ENCODE results near the gene HTR3B.

DNA sequence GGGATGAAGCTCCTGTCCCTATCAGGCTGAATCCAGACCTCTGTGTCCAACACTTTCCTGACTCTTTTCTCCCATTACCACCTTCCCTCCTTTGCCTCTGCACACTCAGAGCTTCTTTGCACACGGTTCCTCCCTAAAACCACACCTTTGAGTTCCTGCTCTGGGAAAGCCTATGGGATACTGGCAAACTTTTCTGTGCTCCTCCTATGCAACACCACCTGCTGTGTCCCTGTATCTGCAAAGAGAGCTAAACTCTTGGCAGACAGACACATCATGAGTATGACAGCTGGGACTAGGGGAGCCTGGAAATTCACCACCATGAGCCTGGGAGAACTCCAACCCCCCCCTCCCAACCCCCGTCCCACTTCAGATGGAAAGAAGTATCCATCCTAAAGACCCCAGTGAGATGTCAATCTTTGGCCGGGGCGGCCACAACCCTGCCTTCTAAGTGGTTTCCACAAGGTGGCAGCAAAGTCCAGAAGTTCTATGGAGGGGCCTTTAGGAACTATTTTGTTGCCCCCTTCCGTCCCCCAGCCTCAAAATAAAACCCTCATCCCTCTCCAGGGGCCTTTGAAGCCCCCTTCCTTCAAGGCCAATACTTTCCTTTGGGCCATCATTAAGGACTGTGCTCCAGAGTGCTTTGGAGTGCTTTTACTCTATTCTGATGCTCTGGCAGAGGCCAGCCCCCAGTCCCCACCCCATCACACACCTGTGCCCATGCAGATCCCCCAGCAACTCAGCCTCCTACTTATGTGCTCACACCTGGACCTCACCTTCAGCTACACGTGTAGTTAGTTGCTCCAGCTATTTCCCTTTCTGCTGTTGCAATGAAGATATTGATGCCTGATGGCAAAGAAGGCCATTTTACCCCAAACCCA, 89.7 kb downstream of the HTR3B start:
- TF ChIP-seq, protein P1, sequence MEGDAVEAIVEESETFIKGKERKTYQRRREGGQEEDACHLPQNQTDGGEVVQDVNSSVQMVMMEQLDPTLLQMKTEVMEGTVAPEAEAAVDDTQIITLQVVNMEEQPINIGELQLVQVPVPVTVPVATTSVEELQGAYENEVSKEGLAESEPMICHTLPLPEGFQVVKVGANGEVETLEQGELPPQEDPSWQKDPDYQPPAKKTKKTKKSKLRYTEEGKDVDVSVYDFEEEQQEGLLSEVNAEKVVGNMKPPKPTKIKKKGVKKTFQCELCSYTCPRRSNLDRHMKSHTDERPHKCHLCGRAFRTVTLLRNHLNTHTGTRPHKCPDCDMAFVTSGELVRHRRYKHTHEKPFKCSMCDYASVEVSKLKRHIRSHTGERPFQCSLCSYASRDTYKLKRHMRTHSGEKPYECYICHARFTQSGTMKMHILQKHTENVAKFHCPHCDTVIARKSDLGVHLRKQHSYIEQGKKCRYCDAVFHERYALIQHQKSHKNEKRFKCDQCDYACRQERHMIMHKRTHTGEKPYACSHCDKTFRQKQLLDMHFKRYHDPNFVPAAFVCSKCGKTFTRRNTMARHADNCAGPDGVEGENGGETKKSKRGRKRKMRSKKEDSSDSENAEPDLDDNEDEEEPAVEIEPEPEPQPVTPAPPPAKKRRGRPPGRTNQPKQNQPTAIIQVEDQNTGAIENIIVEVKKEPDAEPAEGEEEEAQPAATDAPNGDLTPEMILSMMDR (IDR thresholded peaks at IDR 0.05) = no peak
- no peak for TF ChIP-seq POLR2A (IDR thresholded peaks at IDR 0.05)
